ENCODE data around the gene E2F4.

The E2F4 gene

DNA sequence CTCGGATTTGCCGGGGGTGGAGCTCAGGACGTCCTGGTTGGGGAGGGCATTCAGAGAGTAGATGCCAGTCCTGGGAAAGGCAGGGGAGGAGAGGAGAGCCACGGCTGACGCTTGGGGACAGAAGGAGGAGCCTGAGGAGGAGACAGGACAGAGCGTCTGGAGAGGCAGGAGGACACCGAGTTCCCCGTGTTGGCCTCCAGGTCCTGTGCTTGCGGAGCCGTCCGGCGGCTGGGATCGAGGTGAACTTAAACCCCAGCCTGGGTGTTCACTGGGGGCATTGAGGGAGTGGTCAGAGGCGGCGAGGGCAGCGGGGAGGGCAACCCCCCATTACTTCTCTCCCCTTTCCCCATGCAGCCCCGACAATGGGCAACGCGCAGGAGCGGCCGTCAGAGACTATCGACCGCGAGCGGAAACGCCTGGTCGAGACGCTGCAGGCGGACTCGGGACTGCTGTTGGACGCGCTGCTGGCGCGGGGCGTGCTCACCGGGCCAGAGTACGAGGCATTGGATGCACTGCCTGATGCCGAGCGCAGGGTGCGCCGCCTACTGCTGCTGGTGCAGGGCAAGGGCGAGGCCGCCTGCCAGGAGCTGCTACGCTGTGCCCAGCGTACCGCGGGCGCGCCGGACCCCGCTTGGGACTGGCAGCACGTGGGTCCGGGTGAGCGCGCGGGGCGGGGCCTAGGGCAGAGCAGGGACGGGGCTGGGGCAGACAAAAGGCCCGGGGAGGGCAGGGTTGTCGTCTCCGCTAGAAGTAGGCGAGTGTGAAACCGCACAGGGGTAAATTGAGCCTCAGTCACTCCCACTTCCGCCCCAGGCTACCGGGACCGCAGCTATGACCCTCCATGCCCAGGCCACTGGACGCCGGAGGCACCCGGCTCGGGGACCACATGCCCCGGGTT lies 17.9 kb upstream of the E2F4 start:
- DNase-seq: peak in 13 of 14 donors; percentile 11 to 92 (median 66)

DNA sequence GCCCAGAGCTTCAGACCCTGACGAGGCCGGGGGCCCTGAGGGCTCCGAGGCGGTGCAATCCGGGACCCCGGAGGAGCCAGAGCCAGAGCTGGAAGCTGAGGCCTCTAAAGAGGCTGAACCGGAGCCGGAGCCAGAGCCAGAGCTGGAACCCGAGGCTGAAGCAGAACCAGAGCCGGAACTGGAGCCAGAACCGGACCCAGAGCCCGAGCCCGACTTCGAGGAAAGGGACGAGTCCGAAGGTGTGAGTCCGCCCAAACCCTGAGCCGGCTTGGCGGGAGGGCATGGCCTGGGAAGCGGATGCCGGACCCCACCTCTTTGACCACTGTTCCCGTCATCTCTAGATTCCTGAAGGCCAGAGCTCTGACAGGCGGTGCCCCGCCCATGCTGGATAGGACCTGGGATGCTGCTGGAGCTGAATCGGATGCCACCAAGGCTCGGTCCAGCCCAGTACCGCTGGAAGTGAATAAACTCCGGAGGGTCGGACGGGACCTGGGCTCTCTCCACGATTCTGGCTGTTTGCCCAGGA lies 17.2 kb upstream of the E2F4 start:
- peak in 1 of 14 donors; percentile 38 for DNase-seq

DNA sequence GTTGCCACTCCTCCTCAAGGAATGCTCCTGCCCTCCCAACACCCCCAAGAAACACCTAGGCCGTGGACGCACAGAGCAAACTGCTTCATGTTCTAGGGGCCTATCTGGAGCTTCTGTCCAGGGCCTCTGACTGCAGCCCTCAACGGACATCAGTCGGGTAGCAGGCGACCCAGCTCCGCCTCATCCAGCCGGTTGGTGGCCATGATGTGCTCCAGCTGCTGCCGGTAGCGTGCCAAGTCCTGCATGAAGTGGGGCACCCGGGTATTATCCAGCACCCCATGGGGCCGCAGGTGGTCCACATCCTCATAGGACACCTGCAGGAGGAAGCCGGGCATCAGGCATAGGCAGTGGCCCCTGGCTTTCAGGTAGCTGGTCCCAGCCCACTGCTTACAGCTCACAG lies 15.3 kb upstream of the E2F4 start:
- DNase-seq: no peak

DNA sequence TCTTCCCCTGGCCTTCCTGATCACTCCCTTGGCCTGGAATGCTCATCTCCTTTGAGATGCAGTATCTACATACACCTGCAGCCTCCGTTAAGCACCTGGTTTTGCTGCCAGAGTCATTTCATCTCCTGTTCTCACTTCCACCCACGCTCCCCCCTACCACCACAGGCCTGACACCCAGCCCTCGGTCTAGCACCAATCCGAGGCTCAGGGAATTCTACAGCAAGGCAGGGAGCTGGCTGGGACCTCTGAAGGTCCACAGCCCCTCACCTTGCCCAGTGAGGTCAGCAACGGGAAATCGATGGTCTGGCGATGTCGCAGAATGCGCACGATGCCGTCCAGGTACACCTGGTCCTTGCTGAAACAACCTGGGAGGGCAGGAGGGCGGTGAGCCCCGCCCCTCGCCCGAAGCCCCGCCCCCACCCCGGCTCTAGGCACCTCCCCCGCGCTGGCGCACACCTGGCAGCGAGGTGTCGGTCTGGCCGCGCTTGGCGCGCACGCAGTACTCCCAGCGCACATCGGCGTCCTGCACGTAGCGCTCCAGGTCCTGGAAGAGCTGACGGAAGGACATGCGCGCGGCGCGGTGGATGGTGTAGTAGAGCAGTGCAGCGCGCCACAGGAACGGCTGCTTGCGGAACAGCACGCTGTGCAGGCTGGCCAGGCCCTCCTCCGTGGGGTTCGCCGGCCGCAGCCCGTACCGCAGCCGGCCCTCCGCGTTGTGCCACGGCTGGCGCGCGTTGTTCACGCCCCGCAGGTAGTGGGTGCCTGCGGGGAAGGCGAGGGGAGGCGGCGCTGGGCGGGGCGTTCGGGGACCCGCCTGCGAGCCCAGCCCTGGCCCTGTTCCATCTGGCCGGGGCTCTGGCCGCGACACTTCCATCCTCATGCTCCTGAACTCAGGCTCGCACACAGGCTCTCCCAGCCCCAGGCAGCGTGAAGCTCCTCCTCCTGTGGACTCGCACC lies 13.9 kb upstream of the E2F4 start:
- DNase-seq: peak in 3 of 14 donors; percentile 38 to 75 (median 56)

DNA sequence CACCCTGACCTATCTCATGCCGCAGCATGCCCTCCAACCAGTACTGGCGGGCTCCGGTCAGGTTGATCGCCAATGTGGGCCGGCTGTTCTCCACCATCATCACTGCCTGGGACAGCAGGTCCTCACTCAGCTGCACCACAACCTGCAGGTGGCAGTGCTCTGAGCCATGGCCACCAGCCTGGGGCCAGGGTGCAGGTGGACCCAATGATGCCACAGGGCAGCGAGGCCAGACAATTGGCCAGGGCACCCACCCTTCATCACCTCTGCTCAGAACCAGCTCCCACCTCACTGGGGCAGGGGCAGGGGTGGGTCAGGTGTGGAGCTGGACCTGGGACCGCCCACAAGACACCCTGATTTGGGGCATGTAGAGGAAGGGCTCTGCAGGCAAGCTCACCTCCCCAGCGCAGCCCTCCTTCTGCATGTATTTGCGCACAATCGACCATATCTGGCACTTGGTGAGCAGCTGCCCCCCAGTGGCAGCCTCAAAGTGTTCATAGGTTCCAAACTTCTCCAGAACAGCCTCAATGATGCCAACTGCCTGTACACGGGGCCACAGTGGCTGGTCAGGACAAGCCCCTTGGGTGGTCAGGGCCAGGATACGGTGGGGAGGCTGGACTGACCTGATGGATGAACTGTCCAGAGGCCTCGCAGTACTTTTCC lies 12.4 kb upstream of the E2F4 start:
- no peak for DNase-seq

DNA sequence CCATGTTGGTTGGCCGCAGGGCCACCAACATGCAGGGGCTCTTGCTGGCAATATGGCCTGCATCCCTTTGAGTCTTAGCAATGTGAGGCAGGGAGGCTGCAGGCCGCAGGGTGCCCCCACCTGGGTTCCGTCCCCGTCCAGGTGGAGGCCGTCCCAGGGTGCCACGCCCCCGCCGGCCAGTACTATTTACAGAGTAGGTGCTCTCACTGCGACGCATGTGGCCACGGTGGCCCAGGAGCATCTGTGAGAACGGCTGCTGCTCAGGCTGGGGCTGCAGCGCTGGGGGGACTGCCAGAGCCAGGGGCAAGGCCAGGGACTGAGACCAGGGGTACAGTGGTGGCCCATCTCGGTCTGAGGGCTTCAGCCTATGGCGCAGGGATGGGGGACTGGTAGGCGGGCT lies 11.8 kb upstream of the E2F4 start:
- DNase-seq: no peak

DNA sequence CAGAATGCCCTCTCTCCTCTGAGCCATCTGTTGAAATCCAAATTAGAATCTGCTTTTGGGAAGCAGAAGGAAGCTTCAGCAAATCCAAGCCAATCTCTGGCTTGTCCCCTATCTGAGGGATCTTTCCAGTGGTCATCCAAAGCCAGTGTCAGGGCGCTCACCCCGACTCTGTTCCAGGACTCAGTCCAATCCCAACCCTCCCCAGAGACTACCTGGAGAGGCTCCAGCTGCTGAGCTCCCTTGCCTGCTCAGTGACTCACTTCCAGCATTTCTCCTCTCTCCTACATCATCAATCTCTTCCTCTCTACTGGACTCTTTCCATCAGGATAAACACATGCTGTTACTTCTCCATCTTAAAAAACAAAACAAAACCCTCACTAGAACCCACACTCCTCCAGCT lies 10.6 kb upstream of the E2F4 start:
- DNase-seq: peak in 4 of 14 donors; percentile 19 to 66 (median 38)

DNA sequence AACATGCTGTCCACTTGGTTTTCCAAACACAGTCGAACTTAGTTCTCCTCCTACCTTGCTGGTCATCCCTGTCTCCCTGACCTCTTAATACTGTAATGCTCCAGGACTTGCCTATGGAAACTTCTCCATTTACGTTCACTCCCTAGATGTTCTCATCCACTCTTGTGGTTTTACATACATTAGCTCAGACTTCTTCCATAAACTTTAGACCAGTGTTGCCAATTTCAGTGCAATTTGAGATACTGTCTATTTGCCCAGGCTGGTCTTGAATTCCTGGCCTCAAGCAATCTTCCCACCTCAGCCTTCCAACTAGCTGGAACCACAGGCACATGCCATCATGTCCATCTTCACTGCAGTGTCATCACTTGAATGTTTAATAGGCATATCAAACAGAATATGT lies 9.7 kb upstream of the E2F4 start:
- DNase-seq: no peak

DNA sequence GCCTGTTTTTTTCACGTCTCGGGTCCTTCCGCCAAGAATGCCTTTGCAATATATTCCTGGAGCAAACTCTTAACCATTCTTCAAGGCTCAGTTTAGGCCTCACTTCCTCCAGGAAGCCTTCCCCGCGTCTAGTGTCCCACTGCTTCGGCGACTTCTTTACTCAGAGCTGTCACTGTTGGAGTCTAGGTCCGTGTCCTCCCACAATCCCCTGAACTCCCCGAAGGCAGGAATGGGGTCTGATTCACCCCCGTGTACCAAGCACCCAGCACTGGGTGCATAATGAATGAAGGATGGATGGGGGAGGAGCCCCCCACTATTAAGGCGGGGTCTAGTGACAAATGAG lies 8.7 kb upstream of the E2F4 start:
- DNase-seq: no peak

DNA sequence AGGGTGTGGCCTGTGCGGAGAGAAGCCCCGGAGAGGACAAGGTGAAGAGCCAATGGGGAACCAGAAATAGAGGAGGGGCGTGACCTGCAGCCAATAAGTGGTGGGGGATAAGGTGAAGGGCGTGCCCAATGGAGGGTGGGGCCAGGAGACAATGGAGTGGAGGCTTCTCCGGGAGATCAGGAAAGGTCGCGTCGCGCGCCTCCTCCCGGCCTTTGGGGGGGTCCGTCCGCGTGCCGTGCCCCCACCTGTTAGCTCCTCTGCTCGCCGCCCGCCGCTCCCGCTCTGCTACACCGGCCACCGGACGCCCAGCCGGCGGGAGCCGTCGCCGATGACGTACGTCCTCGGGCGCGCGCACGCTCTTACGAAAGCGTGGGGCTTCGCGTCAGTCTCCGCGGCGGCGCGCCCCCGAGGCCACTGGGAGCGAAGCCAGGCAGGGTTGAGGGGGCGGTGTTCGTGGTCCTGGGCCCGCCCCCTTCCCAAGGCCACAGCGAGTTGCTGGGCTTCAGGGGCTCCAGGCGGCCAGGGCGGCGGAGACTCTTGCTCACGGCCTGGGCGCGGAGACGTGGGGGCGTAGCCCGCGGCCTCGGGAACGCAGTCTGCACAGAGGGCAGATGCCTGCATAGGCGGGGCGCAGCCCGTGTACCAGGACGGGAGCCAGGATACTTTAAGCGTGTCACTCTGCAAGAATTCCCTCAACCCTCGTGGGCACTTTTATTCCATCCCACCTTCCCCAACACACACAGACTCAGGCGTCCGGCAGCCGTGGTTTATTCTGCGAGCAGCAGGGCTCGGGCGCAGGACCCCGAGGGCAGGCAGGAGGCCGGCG lies 8.1 kb upstream of the E2F4 start, which contains the start of gene MATCAP1:
Gene MATCAP1, minus strand, starts transcription at position 337 of the 826 bp plus-strand sequence. CDS start 3,353 bp downstream, outside the sequence.
- peak; percentile 77 to 98 (median 95) for DNase-seq

GRCh38 chr16:67184453-67184994 lies 7.4 kb upstream of the E2F4 start:
- no peak for DNase-seq

DNA sequence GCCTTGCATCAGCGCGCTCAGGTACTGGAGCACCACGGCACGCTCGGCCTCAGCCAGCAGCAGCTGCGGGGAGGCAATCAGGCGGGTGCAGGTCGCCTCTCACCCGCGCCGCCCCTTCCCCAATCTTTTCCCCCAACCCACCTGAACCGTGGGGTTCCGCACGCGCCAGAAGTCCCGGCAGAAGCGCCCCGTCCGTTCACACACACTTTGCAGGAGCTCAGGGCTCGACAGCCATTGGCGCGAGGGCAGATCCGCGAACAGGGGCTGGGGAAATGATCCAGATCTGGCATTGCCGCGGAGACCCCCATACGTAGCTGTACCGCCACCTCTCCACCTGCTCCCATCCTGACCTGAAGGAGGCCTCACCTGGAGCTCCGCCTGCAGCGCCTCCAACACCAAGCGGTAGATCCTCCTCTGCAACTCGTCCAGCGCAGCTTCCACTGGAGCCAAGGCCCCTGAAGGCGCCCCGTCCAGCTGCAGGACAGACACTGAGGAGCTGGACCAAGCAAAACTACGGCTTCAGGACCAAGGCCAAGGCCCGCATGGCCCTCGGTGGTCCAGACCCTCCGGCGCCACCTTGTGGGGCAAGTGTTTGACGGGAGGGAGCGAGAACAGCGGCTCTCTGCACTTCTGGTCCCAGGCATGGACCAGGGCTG lies 6.8 kb upstream of the E2F4 start:
- peak; percentile 11 to 84 (median 66) for DNase-seq

DNA sequence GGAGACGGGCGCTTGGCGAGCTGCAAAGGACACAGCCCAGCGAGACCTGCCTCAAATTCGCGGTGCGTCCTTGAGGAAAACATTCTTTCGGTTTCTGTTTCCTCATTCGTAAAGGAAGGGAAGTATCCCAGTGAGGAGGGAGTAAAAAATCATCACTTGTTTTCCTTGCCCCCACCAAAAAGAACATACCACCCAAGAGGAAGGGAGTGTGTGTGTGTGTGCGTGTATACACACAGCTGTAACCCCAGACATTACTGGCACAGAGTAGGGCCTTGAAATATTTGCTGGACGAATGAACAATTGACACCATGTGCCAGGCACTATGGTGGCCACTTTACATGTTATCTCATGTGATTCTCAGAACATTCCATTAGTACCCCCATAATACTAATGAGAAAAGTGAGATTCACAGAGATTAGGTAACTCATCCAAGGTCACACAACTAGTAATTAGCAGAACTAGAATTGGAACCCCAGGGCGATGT lies 6.3 kb upstream of the E2F4 start:
- DNase-seq: no peak

GRCh38 chr16:67186550-67186950 lies 5.4 kb upstream of the E2F4 start:
- no peak for DNase-seq

DNA sequence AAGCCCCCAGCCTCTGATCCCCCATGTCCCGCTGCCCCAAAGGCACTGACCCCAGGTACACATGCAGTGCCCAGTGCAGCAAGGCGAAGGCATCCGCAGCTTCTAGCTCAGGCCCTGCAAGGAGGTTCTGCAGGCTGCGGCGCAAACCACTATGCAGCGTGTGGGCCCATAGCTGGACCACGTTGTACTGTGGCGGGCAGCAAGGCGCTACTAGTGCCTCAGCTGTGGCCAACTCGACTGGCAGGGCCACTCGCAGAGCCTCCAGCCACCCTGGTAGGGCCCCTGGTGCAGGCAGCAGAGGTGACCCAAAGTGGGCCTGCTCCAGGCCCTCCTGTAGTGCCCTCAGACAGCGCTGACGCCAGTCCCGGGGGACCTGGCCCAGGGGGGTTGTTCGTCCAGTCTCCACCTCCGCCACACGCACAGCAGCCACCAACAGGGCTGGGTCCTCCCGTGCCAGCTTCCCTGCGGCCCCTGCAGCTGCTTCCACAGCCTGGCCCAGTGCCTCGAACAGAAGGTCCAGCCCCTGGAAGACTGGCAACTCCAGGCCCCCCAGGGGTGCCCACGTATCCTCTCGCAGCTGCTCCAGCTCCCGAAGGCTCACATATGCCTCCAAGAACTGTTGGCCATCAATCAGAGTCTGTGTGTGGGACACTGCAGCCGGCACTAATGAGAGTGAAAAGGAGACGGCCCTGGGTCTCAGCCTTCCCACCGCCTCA lies 4.6 kb upstream of the E2F4 start:
- DNase-seq: no peak

DNA sequence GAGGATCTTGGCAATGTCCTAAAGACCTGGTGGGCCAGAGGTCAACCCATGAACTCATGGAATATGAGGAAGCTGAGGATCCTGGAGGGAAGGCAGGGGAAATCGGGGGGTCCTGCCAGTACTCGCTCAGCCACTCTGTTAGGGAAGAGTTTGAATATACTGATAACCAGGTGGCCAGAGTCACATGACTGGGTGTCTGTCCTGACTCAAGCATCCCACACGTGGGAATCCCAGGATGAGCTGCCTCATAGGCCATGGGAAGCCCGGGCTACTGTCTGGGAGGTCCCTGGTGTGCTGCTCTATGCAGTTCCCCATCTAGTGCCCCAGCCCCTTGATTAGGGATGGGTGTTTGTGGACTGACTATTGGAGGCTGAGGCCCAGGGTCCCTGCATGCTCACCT lies 3.6 kb upstream of the E2F4 start:
- DNase-seq: no peak

GRCh38 chr16:67188798-67189197 lies 3.2 kb upstream of the E2F4 start:
- DNase-seq: no peak

DNA sequence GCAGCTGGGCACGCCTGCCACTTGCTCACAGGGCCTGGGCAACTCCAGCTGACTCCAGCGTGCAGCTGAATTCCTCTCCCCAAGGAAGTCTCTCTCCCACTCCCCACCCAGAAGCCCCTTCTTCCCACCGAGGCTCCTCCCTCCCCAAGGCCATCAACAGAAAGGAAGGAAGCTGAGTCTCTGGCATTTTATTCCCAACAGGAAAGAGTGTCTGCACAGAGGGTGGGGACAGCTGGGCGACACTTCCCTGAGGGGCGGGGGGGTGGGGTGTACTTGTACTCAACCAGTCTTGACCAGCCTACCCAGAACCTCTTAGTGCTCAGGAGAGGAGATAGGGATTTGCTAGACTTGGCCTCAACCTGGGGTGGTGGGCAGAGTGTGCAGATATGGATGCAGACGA lies 1.9 kb upstream of the E2F4 start, which contains the start of gene EXOC3L1:
Gene EXOC3L1, minus strand, starts transcription at position 96 of the 400 bp plus-strand sequence. CDS start 460 bp downstream, outside the sequence.
- DNase-seq: no peak
